Lung (tissue), 12 donors: ENCODE results near the gene SRPRA. TPM values are rescaled to one million over a fixed set of nuclear protein-coding genes. Genes with fewer than 3 reads are reported as not detected.
A peak's percentile ranks its signal among the peaks of the same experiment; 100 is the strongest.

Source experiments
- ATAC-seq: fragments of 200-7000 bp; cut with Tn5 transposase; one replicate; pipeline ENCODE4 v1.9.1; 2020; ENCODE audit warnings: moderate number of reproducible peaks; ENCODE audit not compliant: insufficient read depth, low FRiP score
- DNase-seq, 3 donors: peaks; one replicate each; pipeline ENCODE4 v3.0.0-alpha.2; 2013 to 2017
- H3K27ac ChIP-seq, 2 donors: one replicate each; pipeline ENCODE4 v1.5.1; 2013; ENCODE audit warnings: mild to moderate bottlenecking in 2 of 2, moderate library complexity in 2 of 2, control low read depth in 1 of 2, inconsistent platforms in 1 of 2, low read depth in 1 of 2, low read length in 1 of 2
- H3K27me3 ChIP-seq, 3 donors: one replicate each; pipeline ENCODE4 v1.5.1; 2013; ENCODE audit warnings: low read length in 2 of 3; ENCODE audit not compliant: control insufficient read depth in 3 of 3, insufficient read depth in 3 of 3
- H3K36me3 ChIP-seq, 4 donors: one replicate each; pipeline ENCODE4 v1.5.1; 2013; ENCODE audit warnings: low read length in 4 of 4, mild to moderate bottlenecking in 1 of 4, moderate library complexity in 1 of 4; ENCODE audit not compliant: control insufficient read depth in 4 of 4, insufficient read depth in 4 of 4
- H3K4me1 ChIP-seq, 5 donors: one replicate each; pipeline ENCODE4 v1.5.1; 2013; ENCODE audit warnings: low read length in 5 of 5, mild to moderate bottlenecking in 2 of 5, moderate library complexity in 1 of 5; ENCODE audit not compliant: control insufficient read depth in 5 of 5, insufficient read depth in 5 of 5
- H3K4me3 ChIP-seq: one replicate; pipeline ENCODE4 v1.5.1; 2013; ENCODE audit warnings: mild to moderate bottlenecking, control low read depth, moderate library complexity
- H3K9ac ChIP-seq, 2 donors: one replicate each; pipeline ENCODE4 v1.5.1; 2013; ENCODE audit warnings: low read length in 2 of 2, control low read depth in 1 of 2; ENCODE audit not compliant: insufficient read depth in 1 of 2
- H3K9me3 ChIP-seq, 4 donors: one replicate each; pipeline ENCODE4 v1.5.1; 2013; ENCODE audit warnings: low read length in 3 of 4, mild to moderate bottlenecking in 1 of 4, moderate library complexity in 1 of 4; ENCODE audit not compliant: control insufficient read depth in 4 of 4, insufficient read depth in 3 of 4
- WGBS, 2 donors: extraction: QIAGEN DNeasy Blood & Tissue Kit; methylation state at CpG; one replicate each; pipeline ENCODE4 v1.1.7; 2013; 5-methylcytosine and 5-hydroxymethylcytosine counted together
- polyA plus RNA-seq, 2 donors: library from polyadenylated mRNA; stranded (reverse); fragments of 200-250 nt; gene quantifications; one replicate each; pipeline ENCODE4 v1.2.1, GENCODE V29; 2013
- total RNA-seq, 2 donors: library from RNA; depleted of rRNA in 1 of 2; stranded (reverse); fragments of >200 nt in 1 of 2; gene quantifications; one replicate each; pipeline ENCODE4 v1.2.1, GENCODE V29; 2014 to 2021
- TF ChIP-seq, protein P1 (sequence below): IDR thresholded peaks from 2 replicates; pipeline ENCODE4 v1.5.1; 2012; ENCODE audit warnings: mild to moderate bottlenecking; ENCODE audit errors: control extremely low read depth, extremely low read depth
- donor health status: control.
- donor health status: control.
- donor health status: Bipolar disorder and iron deficiency.
- donor health status: healthy.
- donor health status: DM: yes; HTN: yes; CAD: no.

SRPRA gene
- total and polyA plus RNA-seq, 4 donors = 51.7 to 145 (median 82.4) TPM

DNA sequence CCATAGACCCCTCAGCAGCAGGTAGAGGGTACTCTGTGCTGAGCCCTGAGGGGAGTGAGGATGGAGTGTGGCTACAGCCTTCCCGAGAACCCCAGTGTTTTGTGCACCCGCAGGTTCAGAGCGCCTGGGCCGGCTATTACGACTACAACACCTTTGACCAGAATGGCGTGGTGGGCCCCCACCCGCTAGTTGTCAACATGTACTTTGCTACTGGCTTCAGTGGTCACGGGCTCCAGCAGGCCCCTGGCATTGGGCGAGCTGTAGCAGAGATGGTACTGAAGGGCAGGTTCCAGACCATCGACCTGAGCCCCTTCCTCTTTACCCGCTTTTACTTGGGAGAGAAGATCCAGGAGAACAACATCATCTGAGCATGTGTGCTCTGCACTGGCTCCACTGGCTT lies 8.6 kb upstream of the SRPRA start:
- ATAC-seq (no peak), DNase-seq (no peak)
- Histone ChIP-seq H3K27ac (no peak overlapping the region), H3K36me3 (peaks cover 11 to 25% (median 18%) of the 10 kb centered on the region in 4 donors), H3K9me3 (no peaks in the 10 kb centered on the region), H3K4me3 (no peak overlapping the region), H3K27me3 (no peaks in the 10 kb centered on the region), H3K9ac (no peak overlapping the region), H3K4me1 (peaks cover 4 to 14% (median 8%) of the 10 kb centered on the region in 5 donors)
- TF ChIP-seq, protein P1, sequence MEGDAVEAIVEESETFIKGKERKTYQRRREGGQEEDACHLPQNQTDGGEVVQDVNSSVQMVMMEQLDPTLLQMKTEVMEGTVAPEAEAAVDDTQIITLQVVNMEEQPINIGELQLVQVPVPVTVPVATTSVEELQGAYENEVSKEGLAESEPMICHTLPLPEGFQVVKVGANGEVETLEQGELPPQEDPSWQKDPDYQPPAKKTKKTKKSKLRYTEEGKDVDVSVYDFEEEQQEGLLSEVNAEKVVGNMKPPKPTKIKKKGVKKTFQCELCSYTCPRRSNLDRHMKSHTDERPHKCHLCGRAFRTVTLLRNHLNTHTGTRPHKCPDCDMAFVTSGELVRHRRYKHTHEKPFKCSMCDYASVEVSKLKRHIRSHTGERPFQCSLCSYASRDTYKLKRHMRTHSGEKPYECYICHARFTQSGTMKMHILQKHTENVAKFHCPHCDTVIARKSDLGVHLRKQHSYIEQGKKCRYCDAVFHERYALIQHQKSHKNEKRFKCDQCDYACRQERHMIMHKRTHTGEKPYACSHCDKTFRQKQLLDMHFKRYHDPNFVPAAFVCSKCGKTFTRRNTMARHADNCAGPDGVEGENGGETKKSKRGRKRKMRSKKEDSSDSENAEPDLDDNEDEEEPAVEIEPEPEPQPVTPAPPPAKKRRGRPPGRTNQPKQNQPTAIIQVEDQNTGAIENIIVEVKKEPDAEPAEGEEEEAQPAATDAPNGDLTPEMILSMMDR = no peak
- 94 to 95% methylated on average over 11 of the region's 11 CpGs for WGBS, 2 donors

DNA sequence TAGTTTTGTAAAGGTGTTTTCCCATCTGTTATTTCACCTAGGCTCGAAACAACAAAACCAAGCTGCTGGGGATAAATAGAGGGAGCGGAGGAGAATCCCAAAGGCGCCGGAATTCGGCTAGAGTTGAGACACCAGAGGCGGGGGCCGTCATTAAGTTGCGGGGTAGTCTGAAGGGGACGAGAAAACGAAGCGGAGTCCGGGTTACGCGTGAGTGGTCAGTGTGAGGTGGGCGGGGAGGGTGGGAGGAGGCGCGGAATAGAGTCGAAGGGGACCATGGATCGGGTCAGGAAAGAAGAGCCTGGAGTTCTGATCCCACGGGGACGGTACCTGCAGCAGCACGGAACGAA lies 361 bp downstream of the SRPRA start:
- TF ChIP-seq, protein P1 = no peak
- Histone ChIP-seq H3K27ac (peak overlapping the region; percentile 91 to 92), H3K4me3 (peak overlapping the region; percentile 66), H3K9ac (peak overlapping the region; percentile 60 to 95), H3K9me3 (no peaks in the 10 kb centered on the region), H3K27me3 (no peaks in the 10 kb centered on the region), H3K36me3 (peaks cover 22 to 49% (median 38%) of the 10 kb centered on the region in 4 donors), H3K4me1 (peaks cover 0 to 15% (median 6%) of the 10 kb centered on the region in 5 donors)
- ATAC-seq = peak; percentile 9
- DNase-seq = no peak
- 0% methylated on average over 23 of the region's 23 CpGs for WGBS, 2 donors

DNA sequence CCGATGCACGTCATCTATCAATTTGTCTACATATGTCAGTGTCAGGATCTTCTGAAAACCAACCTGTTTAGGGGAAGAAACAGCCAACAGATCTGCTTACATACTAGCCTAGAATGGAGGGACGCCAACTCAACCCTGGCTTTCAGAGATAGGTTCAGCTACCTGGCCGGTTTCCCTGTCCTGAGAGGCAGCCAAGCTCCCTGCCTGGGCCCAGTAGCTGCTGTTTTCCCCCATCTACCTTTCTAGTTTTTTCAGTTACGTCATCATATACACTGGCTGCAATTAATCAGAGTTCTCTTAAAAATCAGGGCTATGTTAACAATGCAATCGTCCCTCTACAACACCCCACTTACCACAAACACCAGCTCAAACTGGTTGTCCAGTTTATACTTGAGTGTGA lies 1.0 kb downstream of the SRPRA start:
- H3K4me1 ChIP-seq = peaks cover 0 to 15% (median 6%) of the 10 kb centered on the region in 5 donors
- H3K9ac ChIP-seq = peak overlapping the region; percentile 60 to 95
- TF ChIP-seq, protein P1 = no peak
- no peak for ATAC-seq
- H3K27me3 ChIP-seq = no peaks in the 10 kb centered on the region
- 65 to 81% methylated on average over 6 of the region's 6 CpGs for WGBS, 2 donors
- peaks cover 24 to 50% (median 39%) of the 10 kb centered on the region in 4 donors for H3K36me3 ChIP-seq
- no peaks in the 10 kb centered on the region for H3K9me3 ChIP-seq
- H3K4me3 ChIP-seq = peak overlapping the region; percentile 66
- no peak for DNase-seq
- peak overlapping the region in 1 of 2 donors; percentile 92 for H3K27ac ChIP-seq

DNA sequence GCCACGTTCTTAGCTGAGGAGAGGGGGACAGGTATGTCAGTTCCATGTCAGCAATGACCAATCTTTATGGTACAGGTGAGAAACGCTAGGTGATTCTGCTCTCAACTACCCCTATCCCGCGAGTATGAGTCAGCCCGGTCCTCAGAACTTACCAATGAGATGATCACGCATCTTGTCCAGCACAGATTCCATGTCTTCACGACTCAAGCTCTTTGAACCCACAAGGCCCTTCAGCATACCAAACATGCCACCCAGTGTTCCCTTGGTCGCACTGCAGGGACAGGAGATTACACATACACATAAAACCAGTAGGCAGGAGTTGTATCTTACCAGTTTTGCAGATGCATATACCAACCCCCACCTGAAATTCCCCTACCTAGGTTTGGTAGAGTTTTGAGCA lies 2.9 kb downstream of the SRPRA start:
- Histone ChIP-seq H3K27ac (no peak overlapping the region), H3K36me3 (peaks cover 35 to 56% (median 43%) of the 10 kb centered on the region in 4 donors), H3K27me3 (no peaks in the 10 kb centered on the region), H3K9ac (no peak overlapping the region), H3K9me3 (no peaks in the 10 kb centered on the region), H3K4me3 (no peak overlapping the region), H3K4me1 (peaks cover 0 to 15% (median 6%) of the 10 kb centered on the region in 5 donors)
- 84 to 92% methylated on average over 8 of the region's 8 CpGs for WGBS, 2 donors
- peak in 1 of 3 donors; percentile 14 for DNase-seq
- TF ChIP-seq, protein P1 = no peak
- no peak for ATAC-seq
